ENCODE data around the gene PNPLA1.

DNA sequence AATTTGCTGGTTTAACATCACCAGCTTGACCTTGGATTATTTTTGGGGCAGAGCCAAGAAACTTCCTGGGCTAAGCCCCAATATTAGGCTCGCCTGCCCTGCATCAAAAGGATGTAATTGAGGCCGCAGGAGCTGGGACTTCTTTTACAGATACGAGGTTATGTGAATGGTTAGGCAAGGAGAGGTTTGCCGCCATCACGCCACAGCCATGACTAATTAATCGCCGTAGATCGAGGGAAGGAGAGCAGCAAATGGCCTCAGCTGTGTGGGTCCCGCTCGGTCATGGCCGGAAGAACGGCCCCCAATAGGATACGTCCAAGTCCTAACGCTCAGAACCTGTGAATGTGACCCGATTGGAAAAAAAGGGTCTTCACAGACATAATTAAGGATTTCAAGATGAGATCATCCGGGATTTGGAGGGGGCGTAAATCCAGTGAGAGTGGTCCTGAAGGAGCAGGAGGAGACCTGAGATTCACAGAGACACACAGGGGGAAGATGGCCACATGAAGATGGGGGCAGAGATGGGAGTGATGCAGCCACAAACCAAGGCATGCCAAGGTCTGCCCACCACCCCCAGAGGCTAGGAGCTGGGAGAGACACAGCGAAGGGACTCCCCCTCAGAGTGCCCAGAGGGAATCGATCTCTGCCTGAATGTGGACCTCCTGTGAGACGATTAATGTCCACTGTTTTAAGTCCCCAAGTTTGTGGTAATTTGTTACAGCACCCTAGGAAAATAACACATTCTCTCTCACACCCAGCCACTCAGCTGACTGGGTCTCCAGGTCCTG is 76.8 kb downstream of the PNPLA1 start:
- no peak for TF ChIP-seq YY1 (IDR thresholded peaks at IDR 0.05; ENCODE audit: insufficient read depth, insufficient read length)
- no peak for TF ChIP-seq SUZ12 (IDR thresholded peaks at IDR 0.05; ENCODE audit: extremely low read depth, insufficient read depth, insufficient read length)
- no peak for TF ChIP-seq ZNF274 (IDR thresholded peaks at IDR 0.05; ENCODE audit: low read depth, low read length)

Data from NT2/D1 (cell line).